Measurements from ENCODE around the gene SFXN3.

Gene SFXN3

GRCh38 chr10:101069441-101069840, 38.4 kb downstream of the SFXN3 start:
- H3K79me2 ChIP-seq (ENCODE audit: insufficient read depth, low read length): no peaks in the 10 kb centered on the region
- no peaks in the 10 kb centered on the region for H3K9me3 ChIP-seq (ENCODE audit: insufficient read depth, low read length)
- no peaks in the 10 kb centered on the region for H3K9me2 ChIP-seq (replicated peaks; ENCODE audit: insufficient read depth, low read length)
- H2AFZ ChIP-seq (ENCODE audit: low read depth, low read length, severe bottlenecking): no peak overlapping the region
- no peak overlapping the region for H3K9ac ChIP-seq (ENCODE audit: low read length)
- H3K36me3 ChIP-seq (ENCODE audit: low read length): no peaks in the 10 kb centered on the region
- no peak overlapping the region for H3K4me2 ChIP-seq (ENCODE audit: low read depth, low read length, poor library complexity, severe bottlenecking)
- H3K27ac ChIP-seq (ENCODE audit: low read depth, low read length): no peak overlapping the region
- H4K20me1 ChIP-seq (ENCODE audit: low read depth, low read length): no peaks in the 10 kb centered on the region
- H3K4me3 ChIP-seq (ENCODE audit: insufficient read depth, low read length, poor library complexity, severe bottlenecking): no peak overlapping the region
- no peak for TF ChIP-seq CTCF (IDR thresholded peaks at IDR 0.05; ENCODE audit: insufficient read depth, low read length, poor library complexity, severe bottlenecking)
- TF ChIP-seq EZH2phosphoT487 (conservative IDR thresholded peaks at IDR 0.05; ENCODE audit: low read length): no peak
- no peaks in the 10 kb centered on the region for H3K27me3 ChIP-seq (ENCODE audit: low read length)
- no peaks in the 10 kb centered on the region for H3F3A ChIP-seq (ENCODE audit: insufficient read depth)

- Histone ChIP-seq H3K27ac (ENCODE audit: low read depth, low read length) (no peak overlapping the region), H3K79me2 (ENCODE audit: insufficient read depth, low read length) (no peaks in the 10 kb centered on the region), H3K4me2 (ENCODE audit: low read depth, low read length, poor library complexity, severe bottlenecking) (no peak overlapping the region), H3K9me3 (ENCODE audit: insufficient read depth, low read length) (no peaks in the 10 kb centered on the region), H3K36me3 (ENCODE audit: low read length) (no peaks in the 10 kb centered on the region), H4K20me1 (ENCODE audit: low read depth, low read length) (no peaks in the 10 kb centered on the region), H3K9me2 (replicated peaks; ENCODE audit: insufficient read depth, low read length) (no peaks in the 10 kb centered on the region), H3K27me3 (ENCODE audit: low read length) (no peaks in the 10 kb centered on the region), H3K4me3 (ENCODE audit: insufficient read depth, low read length, poor library complexity, severe bottlenecking) (no peak overlapping the region), H3F3A (ENCODE audit: insufficient read depth) (no peaks in the 10 kb centered on the region), H2AFZ (ENCODE audit: low read depth, low read length, severe bottlenecking) (no peak overlapping the region), H3K9ac (ENCODE audit: low read length) (no peak overlapping the region)
- TF ChIP-seq EZH2phosphoT487 (conservative IDR thresholded peaks at IDR 0.05; ENCODE audit: low read length): no peak
- no peak for TF ChIP-seq CTCF (IDR thresholded peaks at IDR 0.05; ENCODE audit: insufficient read depth, low read length, poor library complexity, severe bottlenecking)
Observed at GRCh38 chr10:101070098-101070497, 39.1 kb downstream of the SFXN3 start.

GRCh38 chr10:101071267-101071884, 40.3 kb downstream of the SFXN3 start:
- no peak overlapping the region for H3K27ac ChIP-seq (ENCODE audit: low read depth, low read length)
- no peak for TF ChIP-seq CTCF (IDR thresholded peaks at IDR 0.05; ENCODE audit: insufficient read depth, low read length, poor library complexity, severe bottlenecking)
- TF ChIP-seq EZH2phosphoT487 (conservative IDR thresholded peaks at IDR 0.05; ENCODE audit: low read length): no peak
- no peaks in the 10 kb centered on the region for H3K9me2 ChIP-seq (replicated peaks; ENCODE audit: insufficient read depth, low read length)
- no peaks in the 10 kb centered on the region for H3F3A ChIP-seq (ENCODE audit: insufficient read depth)
- no peaks in the 10 kb centered on the region for H4K20me1 ChIP-seq (ENCODE audit: low read depth, low read length)
- H3K36me3 ChIP-seq (ENCODE audit: low read length): no peaks in the 10 kb centered on the region
- H3K9ac ChIP-seq (ENCODE audit: low read length): no peak overlapping the region
- H2AFZ ChIP-seq (ENCODE audit: low read depth, low read length, severe bottlenecking): no peak overlapping the region
- no peaks in the 10 kb centered on the region for H3K79me2 ChIP-seq (ENCODE audit: insufficient read depth, low read length)
- H3K4me3 ChIP-seq (ENCODE audit: insufficient read depth, low read length, poor library complexity, severe bottlenecking): no peak overlapping the region
- H3K27me3 ChIP-seq (ENCODE audit: low read length): no peaks in the 10 kb centered on the region
- H3K9me3 ChIP-seq (ENCODE audit: insufficient read depth, low read length): no peaks in the 10 kb centered on the region
- no peak overlapping the region for H3K4me2 ChIP-seq (ENCODE audit: low read depth, low read length, poor library complexity, severe bottlenecking)
